ENCODE data around the gene PLCH2.

Gene PLCH2

DNA sequence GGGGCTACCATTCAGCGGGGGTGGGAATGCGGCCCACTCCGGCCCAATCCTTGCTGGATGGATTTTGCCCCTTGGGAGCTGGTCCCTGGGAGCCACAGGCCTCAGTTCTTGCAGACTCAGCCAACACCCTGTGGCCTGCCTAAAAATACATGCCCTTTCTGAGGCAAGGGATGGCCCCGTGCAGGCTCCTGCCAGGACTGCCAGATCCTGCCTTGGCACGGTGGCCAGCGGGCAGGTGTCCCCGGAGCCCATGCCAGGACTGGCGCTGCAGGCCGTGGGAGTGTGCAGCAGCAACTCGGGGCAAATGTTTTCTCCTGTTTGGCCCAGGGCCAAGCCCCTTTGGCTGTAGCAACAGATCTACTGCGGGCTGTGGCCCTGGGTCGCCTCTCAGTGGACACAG, 51.9 kb downstream of the PLCH2 start:
- intact Hi-C loops (cut with micrococcal nuclease), result loop anchor here (10.0 kb wide), 1 partner anchor 117 kb away; no protein-coding TSS in a partner anchor
- H3K27ac Mint-ChIP-seq, result no peak overlapping the region
- peaks cover 34% of the 10 kb centered on the region for H3K4me1 Mint-ChIP-seq (ENCODE audit: low read depth)
- H3K27me3 Mint-ChIP-seq, result peaks cover 60% of the 10 kb centered on the region
- peaks cover 20% of the 10 kb centered on the region for H3K36me3 Mint-ChIP-seq (ENCODE audit: low read depth)
- H3K9me3 Mint-ChIP-seq, result no peaks in the 10 kb centered on the region
- no peak overlapping the region for H3K4me3 Mint-ChIP-seq

DNA sequence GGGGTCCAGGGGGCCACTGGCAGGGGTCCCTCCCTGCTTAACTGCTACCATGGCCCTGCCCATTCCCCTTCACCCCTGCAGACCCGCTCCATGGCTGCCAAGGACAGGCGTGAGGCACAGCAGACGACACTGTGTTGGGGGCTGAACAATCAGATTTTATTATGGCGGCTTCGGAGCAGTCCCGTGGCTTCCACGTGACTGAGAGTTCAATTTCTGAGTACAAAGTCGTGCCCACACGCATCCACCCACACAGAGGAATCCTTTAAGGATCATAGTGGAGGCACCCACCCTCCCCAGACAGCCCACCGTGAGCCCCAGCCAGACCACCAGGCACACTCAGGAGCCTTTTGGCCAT, 52.5 kb downstream of the PLCH2 start:
- peak overlapping the region; percentile 34 for H3K27ac Mint-ChIP-seq
- intact Hi-C loops (cut with micrococcal nuclease), result loop anchor here (10.0 kb wide), 1 partner anchor 116 kb away; no protein-coding TSS in a partner anchor
- H3K27me3 Mint-ChIP-seq, result peaks cover 66% of the 10 kb centered on the region
- peaks cover 16% of the 10 kb centered on the region for H3K36me3 Mint-ChIP-seq (ENCODE audit: low read depth)
- no peaks in the 10 kb centered on the region for H3K9me3 Mint-ChIP-seq
- H3K4me1 Mint-ChIP-seq (ENCODE audit: low read depth), result peaks cover 33% of the 10 kb centered on the region
- no peak overlapping the region for H3K4me3 Mint-ChIP-seq

DNA sequence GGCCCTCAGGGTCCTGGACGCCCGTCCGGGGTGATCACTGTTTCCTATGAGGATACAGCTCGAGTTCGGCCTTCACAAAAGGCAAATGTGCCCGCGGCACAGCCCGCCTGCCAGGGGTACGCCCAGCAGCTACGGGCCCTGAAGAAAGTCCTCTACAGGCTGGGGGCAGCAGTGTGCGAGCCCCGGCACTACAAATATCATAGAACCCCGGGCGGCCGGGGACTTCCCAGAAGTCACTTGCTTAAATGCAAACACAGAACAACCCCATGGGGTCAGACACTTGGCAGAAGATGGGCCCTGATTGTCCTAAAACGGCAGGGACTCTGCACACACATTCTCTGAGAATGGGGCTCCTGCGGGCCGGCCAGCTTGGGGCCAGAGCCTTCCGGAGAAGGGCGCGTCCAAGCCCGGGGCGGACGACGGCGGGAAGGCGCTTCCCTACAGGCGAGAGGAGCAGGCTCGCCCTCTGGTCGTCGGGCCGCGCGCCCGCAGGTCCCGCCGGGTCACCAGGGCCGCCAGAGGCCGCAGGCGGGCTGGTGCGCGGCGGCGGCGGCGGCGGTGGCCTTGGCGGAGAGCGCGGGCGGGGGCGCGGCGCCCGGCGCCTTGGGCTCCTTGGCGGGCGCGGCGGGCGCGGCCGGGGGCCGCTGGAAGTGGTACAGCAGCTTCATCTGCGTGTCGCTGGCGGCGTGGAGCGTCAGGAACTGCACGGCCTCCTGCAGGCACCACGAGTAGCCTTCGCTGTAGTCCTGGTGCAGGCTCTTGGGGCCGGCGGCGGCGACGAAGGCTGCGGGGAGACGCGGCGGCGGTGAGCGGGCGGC, 53.1 kb downstream of the PLCH2 start:
- Mint-ChIP-seq H3K27ac (peak overlapping the region; percentile 34), H3K4me3 (peak overlapping the region; percentile 57), H3K27me3 (peaks cover 71% of the 10 kb centered on the region), H3K9me3 (no peaks in the 10 kb centered on the region), H3K36me3 (ENCODE audit: low read depth) (peaks cover 11% of the 10 kb centered on the region), H3K4me1 (ENCODE audit: low read depth) (peaks cover 27% of the 10 kb centered on the region)
- intact Hi-C loops (cut with micrococcal nuclease), result loop anchor here (10.0 kb wide), 1 partner anchor 116 kb away; no protein-coding TSS in a partner anchor

DNA sequence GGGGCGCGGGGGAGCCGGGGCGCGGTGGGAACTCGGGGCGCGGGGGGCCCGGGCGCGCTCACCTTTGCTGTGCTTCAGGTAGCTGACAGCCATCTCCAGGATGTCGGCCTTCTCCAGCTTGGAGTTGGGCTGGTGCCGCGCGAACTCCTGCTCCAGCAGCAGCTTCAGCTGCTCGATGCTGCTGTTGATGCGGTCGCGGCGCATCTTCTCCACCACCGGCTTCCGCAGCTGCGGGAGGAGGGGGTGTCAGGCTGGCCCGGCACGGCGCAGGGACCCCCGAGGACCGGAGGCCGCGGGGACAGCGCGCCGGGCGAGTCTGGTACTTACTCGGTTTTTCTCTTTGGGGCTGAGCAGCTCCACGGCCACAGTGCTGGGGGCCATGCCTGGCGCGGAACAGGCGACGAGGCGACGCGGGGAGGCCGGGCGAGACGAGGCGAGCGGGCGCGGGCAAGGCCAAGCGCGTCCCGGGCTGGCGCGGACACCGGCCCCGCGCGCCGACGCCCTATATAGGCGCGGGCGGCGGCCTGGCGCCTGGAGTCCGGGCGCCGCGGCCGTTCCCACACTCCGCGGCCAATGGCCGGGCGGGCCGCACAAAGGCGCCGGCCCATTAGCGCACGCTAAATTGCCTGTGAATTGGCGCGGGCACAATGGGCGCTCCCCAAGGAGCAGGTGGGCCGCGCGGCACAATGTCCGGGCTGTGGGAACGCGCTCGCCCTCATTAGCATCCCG, 53.9 kb downstream of the PLCH2 start, which contains the start of gene HES5:
TSS of gene HES5 (minus strand) at position 480 of the 729 bp plus-strand sequence. CDS start at position 381, 99 bp downstream.
- Mint-ChIP-seq H3K4me1 (ENCODE audit: low read depth) (peaks cover 20% of the 10 kb centered on the region), H3K36me3 (ENCODE audit: low read depth) (peaks cover 6% of the 10 kb centered on the region), H3K9me3 (no peaks in the 10 kb centered on the region), H3K27me3 (peaks cover 79% of the 10 kb centered on the region), H3K27ac (no peak within 1 kb of the TSS), H3K4me3 (peak within 1 kb of the TSS; percentile 57)
- intact Hi-C loops (cut with micrococcal nuclease), result loop anchor here (10.0 kb wide), 1 partner anchor 115 kb away; no protein-coding TSS in a partner anchor

DNA sequence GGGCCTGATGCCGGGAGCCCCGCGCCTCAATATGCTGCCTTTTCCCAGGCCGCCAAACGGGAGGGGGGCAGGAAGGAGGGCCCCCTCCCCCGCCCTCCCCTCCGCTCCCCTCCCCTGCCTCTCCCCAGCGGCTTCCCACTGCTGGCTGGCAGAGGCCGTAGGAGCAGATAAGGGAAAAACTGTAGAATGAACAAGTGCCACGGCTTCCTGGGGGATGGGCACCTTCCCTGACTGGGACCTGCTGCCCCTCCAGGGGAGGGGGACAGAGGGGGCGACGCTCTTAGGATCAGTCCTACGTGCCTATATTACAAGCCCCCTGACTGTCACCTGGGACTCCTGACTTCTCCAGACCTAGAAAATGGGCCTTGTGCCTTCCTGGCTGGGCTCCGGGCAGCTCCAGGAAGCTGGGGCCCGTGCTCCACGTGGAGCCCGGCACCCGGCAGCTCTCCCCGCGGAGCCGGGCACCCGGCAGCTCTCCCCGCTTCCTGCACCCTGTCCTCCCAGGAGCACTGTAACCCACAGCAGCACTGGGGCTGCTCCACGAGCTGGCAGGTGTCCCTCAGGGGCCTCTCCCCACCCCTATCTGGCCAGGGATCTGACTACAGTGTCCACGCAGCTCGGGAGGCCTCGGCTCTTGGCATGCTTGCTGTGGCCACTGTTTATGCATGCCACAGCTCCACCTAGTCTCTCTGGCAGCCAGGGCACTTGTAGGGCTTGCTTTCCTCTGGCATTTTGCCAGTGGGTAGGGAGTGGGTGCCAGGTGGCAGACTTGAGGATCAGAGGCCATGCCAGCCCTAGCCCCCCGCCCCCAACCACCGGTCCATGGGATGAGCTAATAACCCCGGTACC, 54.6 kb downstream of the PLCH2 start:
- peaks cover 87% of the 10 kb centered on the region for H3K27me3 Mint-ChIP-seq
- H3K27ac Mint-ChIP-seq, result no peak overlapping the region
- intact Hi-C loops (cut with micrococcal nuclease), result no loop called here
- peaks cover 14% of the 10 kb centered on the region for H3K4me1 Mint-ChIP-seq (ENCODE audit: low read depth)
- no peaks in the 10 kb centered on the region for H3K36me3 Mint-ChIP-seq (ENCODE audit: low read depth)
- H3K4me3 Mint-ChIP-seq, result no peak overlapping the region
- no peaks in the 10 kb centered on the region for H3K9me3 Mint-ChIP-seq

DNA sequence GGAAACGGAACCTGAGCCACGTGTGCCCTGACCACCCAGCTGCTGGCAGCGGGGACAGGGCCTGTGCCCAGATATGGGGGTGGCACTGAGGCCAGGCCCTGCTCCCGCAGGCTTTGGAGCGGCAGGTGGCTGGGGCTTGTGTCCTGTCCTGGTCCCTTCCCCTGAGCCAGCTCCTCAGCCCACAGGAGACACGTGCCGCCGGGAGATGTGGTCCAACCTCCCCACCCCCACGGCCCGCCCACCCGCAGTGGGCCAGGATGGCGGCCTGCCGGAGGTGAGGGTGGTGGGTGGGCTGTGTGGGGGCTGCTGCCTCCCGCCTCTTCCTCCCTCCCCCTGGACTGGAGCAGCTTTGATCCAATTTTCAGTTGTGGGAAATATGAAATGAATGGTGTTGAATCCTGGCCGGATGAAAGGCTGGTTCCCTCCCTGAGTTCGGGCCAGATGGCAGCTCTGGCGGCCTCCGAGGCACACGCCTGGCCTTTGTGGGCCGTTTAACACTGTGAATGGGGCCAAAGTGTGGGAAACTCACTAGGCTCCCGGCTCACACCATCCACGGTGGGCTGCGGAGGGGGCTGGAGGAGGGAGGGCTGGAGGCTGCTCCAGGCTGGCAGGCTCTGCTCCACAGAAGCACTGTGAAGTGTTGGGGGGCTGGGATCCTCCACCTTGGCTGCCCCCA, 56.5 kb downstream of the PLCH2 start:
- Mint-ChIP-seq H3K27ac (no peak overlapping the region), H3K36me3 (ENCODE audit: low read depth) (no peaks in the 10 kb centered on the region), H3K27me3 (peaks cover 93% of the 10 kb centered on the region), H3K4me3 (no peak overlapping the region), H3K9me3 (no peaks in the 10 kb centered on the region), H3K4me1 (ENCODE audit: low read depth) (peaks cover 5% of the 10 kb centered on the region)
- intact Hi-C loops (cut with micrococcal nuclease), result no loop called here

DNA sequence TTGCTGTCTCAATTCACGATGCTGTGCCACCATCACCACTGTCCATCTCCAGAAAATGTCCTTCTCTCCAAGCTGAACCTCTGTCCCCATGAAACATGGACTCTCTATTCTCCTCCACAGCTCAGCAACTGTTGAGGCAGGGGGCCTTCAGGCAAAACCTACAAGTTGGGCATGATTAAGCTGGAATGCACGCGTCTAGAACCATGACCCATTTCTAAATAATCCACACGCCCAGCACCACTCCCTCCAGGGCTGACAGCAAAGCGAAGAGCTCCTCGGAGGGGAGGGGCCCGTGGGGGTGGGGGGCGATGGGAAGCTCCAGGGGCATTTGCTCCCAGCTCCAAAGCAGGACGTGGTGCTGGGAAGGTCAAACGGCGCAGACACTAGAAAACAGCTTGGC, 57.3 kb downstream of the PLCH2 start:
- peaks cover 93% of the 10 kb centered on the region for H3K27me3 Mint-ChIP-seq
- no peak overlapping the region for H3K27ac Mint-ChIP-seq
- peaks cover 5% of the 10 kb centered on the region for H3K4me1 Mint-ChIP-seq (ENCODE audit: low read depth)

DNA sequence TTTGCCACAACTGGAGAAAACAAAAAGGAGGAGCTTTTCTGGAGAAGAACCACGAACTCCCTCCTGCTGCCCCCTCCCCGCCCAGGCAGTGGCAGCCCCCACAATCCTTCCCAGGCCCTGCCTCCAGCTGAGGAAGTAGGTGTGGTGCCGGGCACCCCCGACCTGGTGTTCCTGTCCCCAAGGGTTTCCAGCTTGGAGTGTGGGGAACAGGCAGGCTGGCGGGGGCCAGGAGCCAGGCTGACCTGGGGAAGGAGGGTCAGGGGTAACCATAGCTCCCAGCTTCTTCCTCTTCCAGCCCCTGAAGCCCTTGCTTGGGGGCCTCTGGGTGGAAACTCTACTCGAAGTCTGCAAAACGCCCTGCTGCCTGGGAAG, 58.2 kb downstream of the PLCH2 start:
- intact Hi-C loops (cut with micrococcal nuclease), result no loop called here
- Mint-ChIP-seq H3K4me3 (no peak overlapping the region), H3K27ac (no peak overlapping the region), H3K9me3 (no peaks in the 10 kb centered on the region), H3K27me3 (peaks cover 95% of the 10 kb centered on the region), H3K4me1 (ENCODE audit: low read depth) (peaks cover 5% of the 10 kb centered on the region), H3K36me3 (ENCODE audit: low read depth) (no peaks in the 10 kb centered on the region)

More for the DNA sequence above, 57.3 kb downstream of the PLCH2 start:
- intact Hi-C loops (cut with micrococcal nuclease), result no loop called here
- Mint-ChIP-seq H3K4me3 (no peak overlapping the region), H3K9me3 (no peaks in the 10 kb centered on the region), H3K36me3 (ENCODE audit: low read depth) (no peaks in the 10 kb centered on the region)

DNA sequence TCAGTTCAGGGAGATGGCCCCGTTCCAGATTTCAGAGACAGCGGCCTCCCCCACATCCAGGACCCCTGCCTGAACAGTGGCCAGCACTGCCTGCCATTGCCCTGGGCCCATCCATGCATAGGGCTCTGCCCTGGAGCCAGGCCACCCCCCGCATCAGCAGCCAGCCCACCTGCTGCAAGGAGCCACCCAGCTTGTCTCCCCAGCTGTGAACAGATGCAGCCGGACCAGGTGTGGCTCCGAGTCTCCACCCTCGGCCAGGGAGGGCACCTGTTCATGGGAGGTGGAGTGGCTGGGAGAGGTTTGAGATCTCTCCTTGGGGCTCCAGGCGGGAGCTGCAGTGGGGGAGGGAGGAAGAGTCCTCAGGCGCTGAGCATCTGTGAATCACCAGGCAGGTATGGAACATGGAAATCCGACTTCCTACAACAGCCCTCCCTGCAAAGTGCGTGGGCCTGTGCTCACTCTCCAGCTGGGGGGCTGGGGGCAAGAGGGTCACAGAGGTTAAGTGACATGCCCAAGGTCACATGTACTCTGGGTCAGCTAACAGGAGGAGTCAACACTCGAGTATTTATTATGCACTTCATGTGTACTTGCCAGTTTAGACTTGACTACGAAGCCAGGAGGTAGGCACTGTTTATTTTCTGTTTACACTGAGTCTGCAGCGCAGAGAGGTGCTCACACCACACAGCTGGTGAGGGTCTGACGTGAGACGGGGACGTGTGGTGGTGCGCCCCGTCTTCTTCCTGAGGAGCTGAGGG, 58.8 kb downstream of the PLCH2 start:
- H3K4me3 Mint-ChIP-seq, result no peak overlapping the region
- intact Hi-C loops (cut with micrococcal nuclease), result no loop called here
- peaks cover 5% of the 10 kb centered on the region for H3K4me1 Mint-ChIP-seq (ENCODE audit: low read depth)
- no peaks in the 10 kb centered on the region for H3K9me3 Mint-ChIP-seq
- peaks cover 95% of the 10 kb centered on the region for H3K27me3 Mint-ChIP-seq
- no peaks in the 10 kb centered on the region for H3K36me3 Mint-ChIP-seq (ENCODE audit: low read depth)
- no peak overlapping the region for H3K27ac Mint-ChIP-seq

DNA sequence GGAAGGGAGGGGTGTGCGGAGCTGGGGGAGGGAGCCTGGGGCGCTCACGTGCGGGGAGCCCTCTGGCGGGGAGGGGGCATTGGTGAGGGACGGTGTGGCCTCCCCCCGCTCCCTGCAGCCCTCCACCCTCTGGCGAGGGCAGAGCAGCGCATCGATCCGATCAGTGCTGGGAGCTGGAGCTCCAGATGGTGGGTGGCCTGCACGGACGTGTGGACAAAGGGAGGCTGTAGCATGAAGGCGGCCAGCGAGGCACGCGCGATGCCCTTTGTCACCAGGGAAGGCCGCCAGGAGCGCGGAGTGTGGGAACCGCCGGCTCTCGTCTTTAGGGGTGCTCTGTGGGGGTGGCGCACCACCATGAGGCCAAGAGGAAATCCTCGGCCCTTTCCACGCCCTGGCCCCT, 59.4 kb downstream of the PLCH2 start:
- Mint-ChIP-seq H3K36me3 (ENCODE audit: low read depth) (no peaks in the 10 kb centered on the region), H3K27me3 (peaks cover 96% of the 10 kb centered on the region), H3K9me3 (no peaks in the 10 kb centered on the region), H3K27ac (no peak overlapping the region), H3K4me1 (ENCODE audit: low read depth) (peaks cover 5% of the 10 kb centered on the region), H3K4me3 (no peak overlapping the region)
- intact Hi-C loops (cut with micrococcal nuclease), result no loop called here

DNA sequence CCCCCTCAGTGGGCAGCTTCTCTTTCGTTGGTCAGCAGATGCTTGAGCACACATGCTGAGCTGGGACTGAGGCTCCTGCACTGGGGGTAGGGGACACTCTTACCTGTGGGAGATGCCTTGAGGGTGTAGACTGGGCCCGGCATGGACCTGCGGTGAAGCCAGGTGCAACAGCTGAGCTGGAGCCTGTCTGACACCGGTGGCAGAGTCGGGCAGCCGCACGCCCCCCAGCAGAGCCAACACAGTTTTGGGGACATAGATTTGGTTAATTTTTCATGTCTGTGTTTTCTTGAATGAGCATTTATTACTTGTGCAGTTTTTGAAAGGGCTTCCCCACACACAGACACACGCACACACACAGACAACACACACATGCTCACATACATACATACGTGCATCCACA, 59.9 kb downstream of the PLCH2 start:
- Mint-ChIP-seq H3K36me3 (ENCODE audit: low read depth) (no peaks in the 10 kb centered on the region), H3K4me1 (ENCODE audit: low read depth) (peaks cover 1% of the 10 kb centered on the region), H3K27ac (no peak overlapping the region), H3K27me3 (peaks cover 92% of the 10 kb centered on the region), H3K4me3 (no peak overlapping the region), H3K9me3 (no peaks in the 10 kb centered on the region)
- intact Hi-C loops (cut with micrococcal nuclease), result no loop called here

DNA sequence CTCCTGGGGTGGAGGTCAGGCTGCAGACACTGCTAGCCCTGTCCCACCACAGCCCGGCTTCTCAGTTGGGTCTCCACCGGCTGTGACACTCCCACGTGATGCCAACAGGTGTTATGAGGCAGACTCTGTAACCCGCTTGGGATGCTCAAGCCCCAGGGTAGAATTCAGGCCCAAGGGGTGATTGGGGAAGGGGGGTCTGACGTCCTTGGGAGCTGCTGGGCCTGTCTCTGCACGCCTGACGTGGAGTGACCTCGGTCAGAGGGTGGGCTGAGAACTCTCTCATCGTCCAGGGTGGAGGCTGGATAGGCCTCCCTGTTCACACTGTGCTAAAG, 61.7 kb downstream of the PLCH2 start:
- H3K36me3 Mint-ChIP-seq (ENCODE audit: low read depth), result no peaks in the 10 kb centered on the region
- H3K4me3 Mint-ChIP-seq, result no peak overlapping the region
- peaks cover 92% of the 10 kb centered on the region for H3K27me3 Mint-ChIP-seq
- H3K9me3 Mint-ChIP-seq, result no peaks in the 10 kb centered on the region
- no peaks in the 10 kb centered on the region for H3K4me1 Mint-ChIP-seq (ENCODE audit: low read depth)
- intact Hi-C loops (cut with micrococcal nuclease), result no loop called here
- H3K27ac Mint-ChIP-seq, result no peak overlapping the region

DNA sequence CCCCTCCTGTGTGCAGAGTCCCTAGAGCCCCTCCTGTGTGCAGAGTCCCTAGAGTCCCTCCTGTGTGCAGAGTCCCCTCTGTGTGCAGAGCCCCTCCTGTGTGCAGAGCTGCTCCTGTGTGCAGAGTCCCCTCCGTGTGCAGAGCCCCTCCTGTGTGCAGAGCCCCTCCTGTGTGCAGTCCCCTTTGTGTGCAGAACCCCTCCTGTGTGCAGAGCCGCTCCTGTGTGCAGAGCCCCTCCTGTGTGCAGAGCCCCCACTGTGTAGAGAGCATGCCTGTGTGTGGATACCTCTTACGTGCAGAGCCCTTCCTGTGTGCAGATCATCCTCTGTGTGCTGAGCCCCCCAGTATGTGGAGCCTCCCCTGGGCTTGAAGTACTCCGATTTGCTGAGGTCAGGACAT, 62.3 kb downstream of the PLCH2 start:
- no peaks in the 10 kb centered on the region for H3K9me3 Mint-ChIP-seq
- no peaks in the 10 kb centered on the region for H3K36me3 Mint-ChIP-seq (ENCODE audit: low read depth)
- no peaks in the 10 kb centered on the region for H3K4me1 Mint-ChIP-seq (ENCODE audit: low read depth)
- H3K27me3 Mint-ChIP-seq, result peaks cover 91% of the 10 kb centered on the region
- intact Hi-C loops (cut with micrococcal nuclease), result no loop called here
- H3K27ac Mint-ChIP-seq, result no peak overlapping the region
- H3K4me3 Mint-ChIP-seq, result no peak overlapping the region

Measured in dendritic cell treated with granulocyte-macrophage colony-stimulating factor and Interleukin-4, amounts not matched to agents 40 ng/mL and 50 ng/mL, for 4 days (primary cell).